Activated CD8-positive, alpha-beta T cell treated with anti-CD3 and anti-CD28 coated beads, Interleukin-2, amount 10 ng/mL, durations not matched to agents 7 days and 5 days (primary cell): ENCODE data around the gene SLC4A4. TPM values are rescaled to one million over a fixed set of nuclear protein-coding genes. Genes with fewer than 3 reads are reported as not detected.

Source experiments
- ATAC-seq: fragments of 150-1000 bp; cut with Tn5 transposase; one replicate; pipeline ENCODE4 v1.10.0; 2021; ENCODE audit warnings: moderate library complexity
- CTCF ChIA-PET: fragments of 350-600 bp; sonication (Branson Sonifier 250); formaldehyde crosslinking; loops from one replicate; lab custom pipeline; 2021; ENCODE audit warnings: antibody characterized with exemption; lab: Charles Lee
- POLR2A ChIA-PET: fragments of 350-600 bp; sonication (Branson Sonifier 250); formaldehyde crosslinking; loops from one replicate; lab custom pipeline; 2021; ENCODE audit warnings: antibody characterized with exemption; lab: Charles Lee
- DNase-seq: peaks from one replicate; pipeline ENCODE4 v3.0.0-alpha.2; 2020
- H3K27ac Mint-ChIP-seq: one replicate; pipeline ENCODE4 v1.8.0; 2021; ENCODE audit warnings: mild to moderate bottlenecking, mixed read lengths
- H3K27me3 Mint-ChIP-seq: one replicate; pipeline ENCODE4 v1.8.0; 2021; ENCODE audit warnings: low read depth, mixed read lengths
- H3K36me3 Mint-ChIP-seq: one replicate; pipeline ENCODE4 v1.8.0; 2021; ENCODE audit warnings: low read depth, mixed read lengths
- H3K4me1 Mint-ChIP-seq: one replicate; pipeline ENCODE4 v1.8.0; 2021; ENCODE audit warnings: low read depth, mixed read lengths
- H3K4me3 Mint-ChIP-seq: one replicate; pipeline ENCODE4 v1.8.0; 2021; ENCODE audit warnings: mild to moderate bottlenecking, mixed read lengths
- H3K9me3 Mint-ChIP-seq: one replicate; pipeline ENCODE4 v1.8.0; 2022; ENCODE audit warnings: mixed read lengths; ENCODE audit not compliant: insufficient read depth
- total RNA-seq, 2 experiments: library from RNA; stranded (reverse); gene quantifications; one replicate each; pipeline ENCODE4 v1.2.3, GENCODE V29; 2021

SLC4A4 gene
- total RNA-seq, 2 experiments from 2014 or later = 4.6 to 5.3 TPM

DNA sequence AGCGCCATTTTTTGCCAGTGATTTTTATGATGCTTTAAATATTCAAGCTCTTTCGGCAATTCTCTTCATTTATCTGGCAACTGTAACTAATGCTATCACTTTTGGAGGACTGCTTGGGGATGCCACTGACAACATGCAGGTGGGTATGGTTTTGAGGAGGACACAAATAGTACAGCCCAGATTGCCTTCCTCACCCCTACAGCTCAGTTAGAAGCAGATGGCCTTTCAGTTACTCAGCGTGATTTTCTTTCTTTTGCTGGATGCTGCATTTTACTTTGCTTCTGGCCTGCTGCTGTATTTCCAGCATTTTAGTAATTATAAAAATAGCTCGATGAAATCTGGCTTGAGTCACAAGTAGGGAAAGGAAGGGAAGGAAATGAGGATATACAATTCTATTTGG lies 114.7 kb downstream of the SLC4A4 start:
- H3K27me3 Mint-ChIP-seq = peaks cover 4% of the 10 kb centered on the region
- H3K4me1 Mint-ChIP-seq = no peaks in the 10 kb centered on the region
- DNase-seq = no peak
- CTCF ChIA-PET = no interaction called here
- H3K27ac Mint-ChIP-seq = no peak overlapping the region
- POLR2A ChIA-PET = no interaction called here
- H3K36me3 Mint-ChIP-seq = no peaks in the 10 kb centered on the region
- no peak for ATAC-seq
- H3K9me3 Mint-ChIP-seq = no peaks in the 10 kb centered on the region
- H3K4me3 Mint-ChIP-seq = no peak overlapping the region

DNA sequence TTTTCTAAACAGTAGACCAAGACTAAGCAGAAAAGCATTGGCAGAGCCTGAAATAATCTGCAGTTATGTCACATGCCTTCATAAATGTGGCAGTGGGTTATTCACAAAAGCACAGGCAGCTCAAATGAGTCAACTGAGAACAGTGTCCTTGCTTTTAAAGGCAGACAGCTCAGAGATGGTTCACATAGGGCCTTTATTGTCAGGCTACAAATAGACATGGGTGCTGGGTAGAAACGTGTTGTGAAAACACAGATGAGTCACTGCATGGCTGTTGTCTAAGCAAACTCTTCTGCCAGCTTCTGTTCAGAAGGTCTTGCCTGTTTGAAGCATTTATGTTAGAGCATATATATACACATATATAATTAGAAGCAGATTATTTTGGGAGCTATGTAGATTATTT lies 118.0 kb downstream of the SLC4A4 start:
- Mint-ChIP-seq H3K27me3 (no peaks in the 10 kb centered on the region), H3K9me3 (no peaks in the 10 kb centered on the region), H3K4me3 (no peak overlapping the region), H3K36me3 (no peaks in the 10 kb centered on the region), H3K27ac (no peak overlapping the region), H3K4me1 (no peaks in the 10 kb centered on the region)
- POLR2A ChIA-PET = no interaction called here
- ATAC-seq = no peak
- CTCF ChIA-PET = no interaction called here
- DNase-seq = no peak

DNA sequence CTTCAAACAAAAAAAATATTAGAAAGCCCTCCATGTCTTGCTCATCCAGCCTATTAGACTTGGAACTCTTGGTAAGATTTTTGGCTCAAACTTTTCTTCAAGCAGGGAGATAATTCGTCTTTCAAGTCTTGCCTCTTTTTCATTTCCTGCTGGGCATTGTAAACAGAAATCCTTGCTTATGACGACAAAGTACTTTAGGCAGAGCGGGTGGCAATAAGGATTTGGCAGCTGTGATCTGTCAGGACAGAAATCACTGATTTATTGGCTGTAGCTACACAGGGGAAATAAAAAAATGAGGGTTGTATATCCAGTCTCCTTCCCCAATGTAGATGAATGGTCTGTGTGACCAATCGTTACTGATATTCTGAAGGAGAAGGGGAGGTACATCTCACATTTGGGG lies 121.6 kb downstream of the SLC4A4 start:
- H3K27ac Mint-ChIP-seq = no peak overlapping the region
- ATAC-seq (no peak), DNase-seq (no peak)
- no peaks in the 10 kb centered on the region for H3K4me1 Mint-ChIP-seq
- no peak overlapping the region for H3K4me3 Mint-ChIP-seq
- CTCF ChIA-PET = no interaction called here
- H3K9me3 Mint-ChIP-seq = no peaks in the 10 kb centered on the region
- no peaks in the 10 kb centered on the region for H3K36me3 Mint-ChIP-seq
- H3K27me3 Mint-ChIP-seq = no peaks in the 10 kb centered on the region
- POLR2A ChIA-PET = no interaction called here

DNA sequence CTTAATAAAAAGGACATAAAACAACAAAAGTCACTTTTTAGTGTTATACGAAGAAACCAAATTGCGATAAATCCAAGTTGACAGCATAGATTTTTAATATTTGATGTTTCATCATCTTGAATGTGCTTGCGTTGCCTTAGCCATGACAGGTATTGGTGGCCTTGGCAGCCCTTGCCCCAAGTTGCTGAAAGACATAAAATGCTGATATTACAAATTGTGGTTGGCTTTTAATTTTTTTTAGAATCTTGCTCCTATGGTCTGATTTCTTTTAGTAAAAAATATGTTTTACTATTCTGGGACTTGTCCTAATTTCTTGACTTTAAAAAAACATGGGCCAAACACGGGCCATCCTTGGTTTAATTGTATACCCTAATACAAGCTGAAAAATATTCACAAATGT lies 122.6 kb downstream of the SLC4A4 start:
- CTCF ChIA-PET = no interaction called here
- no peak for ATAC-seq
- Mint-ChIP-seq H3K4me3 (no peak overlapping the region), H3K4me1 (no peaks in the 10 kb centered on the region), H3K9me3 (no peaks in the 10 kb centered on the region), H3K27ac (no peak overlapping the region), H3K36me3 (no peaks in the 10 kb centered on the region), H3K27me3 (no peaks in the 10 kb centered on the region)
- POLR2A ChIA-PET = no interaction called here
- no peak for DNase-seq

DNA sequence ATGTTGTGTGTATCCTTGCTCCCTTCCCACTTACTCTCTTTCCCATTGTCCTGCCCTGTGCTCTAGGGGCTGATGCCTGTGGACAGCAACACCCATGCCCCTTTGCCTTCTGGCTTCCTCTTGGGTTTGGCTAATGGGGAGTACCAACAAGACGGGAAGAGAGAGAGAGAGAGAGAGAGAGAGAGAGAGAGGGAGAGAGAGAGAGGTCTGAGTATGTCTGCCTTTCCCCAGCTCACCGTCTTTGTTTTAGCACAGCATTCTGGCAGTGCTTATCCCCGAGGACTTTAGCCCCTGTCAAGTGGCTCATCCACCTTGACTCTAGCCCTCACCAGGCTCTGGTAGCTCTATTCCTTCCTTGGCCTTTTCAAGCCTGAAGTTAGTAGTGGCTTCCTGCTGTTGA lies 128.0 kb downstream of the SLC4A4 start:
- Mint-ChIP-seq H3K4me1 (no peaks in the 10 kb centered on the region), H3K27me3 (no peaks in the 10 kb centered on the region), H3K9me3 (no peaks in the 10 kb centered on the region), H3K36me3 (no peaks in the 10 kb centered on the region), H3K27ac (no peak overlapping the region), H3K4me3 (no peak overlapping the region)
- ChIA-PET POLR2A (no interaction called here), CTCF (no interaction called here)
- ATAC-seq = no peak
- DNase-seq = no peak

DNA sequence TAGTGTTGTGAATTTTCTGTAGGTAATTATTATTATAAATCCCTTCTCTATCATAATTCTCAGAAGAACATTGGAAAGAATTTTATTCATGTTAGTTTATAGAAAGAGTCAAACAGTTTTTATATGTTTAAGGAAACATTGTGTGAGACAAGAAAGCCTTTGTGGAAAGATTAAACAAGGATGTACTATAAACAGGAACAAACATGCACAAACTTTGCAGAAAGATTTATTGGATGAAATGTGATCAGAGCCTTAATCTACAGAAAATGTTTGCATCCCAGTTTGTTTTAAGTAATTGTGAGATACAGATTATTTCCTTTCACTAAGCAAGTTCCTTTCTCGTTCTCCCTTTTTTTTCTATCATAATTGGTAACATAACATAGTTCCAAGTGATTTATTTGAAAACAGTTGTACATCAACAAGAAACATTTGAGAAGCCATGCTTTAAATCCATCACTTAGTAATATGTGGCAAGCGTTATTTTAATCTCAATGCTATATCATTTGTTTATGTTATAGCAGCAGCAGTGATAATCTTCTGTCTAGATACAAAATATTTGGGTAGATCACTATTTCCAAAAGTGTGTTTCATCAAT lies 129.4 kb downstream of the SLC4A4 start:
- H3K4me3 Mint-ChIP-seq = no peak overlapping the region
- H3K36me3 Mint-ChIP-seq = no peaks in the 10 kb centered on the region
- H3K4me1 Mint-ChIP-seq = no peaks in the 10 kb centered on the region
- no peak for DNase-seq
- H3K9me3 Mint-ChIP-seq = no peaks in the 10 kb centered on the region
- H3K27ac Mint-ChIP-seq = no peak overlapping the region
- ChIA-PET POLR2A (no interaction called here), CTCF (no interaction called here)
- no peak for ATAC-seq
- no peaks in the 10 kb centered on the region for H3K27me3 Mint-ChIP-seq

DNA sequence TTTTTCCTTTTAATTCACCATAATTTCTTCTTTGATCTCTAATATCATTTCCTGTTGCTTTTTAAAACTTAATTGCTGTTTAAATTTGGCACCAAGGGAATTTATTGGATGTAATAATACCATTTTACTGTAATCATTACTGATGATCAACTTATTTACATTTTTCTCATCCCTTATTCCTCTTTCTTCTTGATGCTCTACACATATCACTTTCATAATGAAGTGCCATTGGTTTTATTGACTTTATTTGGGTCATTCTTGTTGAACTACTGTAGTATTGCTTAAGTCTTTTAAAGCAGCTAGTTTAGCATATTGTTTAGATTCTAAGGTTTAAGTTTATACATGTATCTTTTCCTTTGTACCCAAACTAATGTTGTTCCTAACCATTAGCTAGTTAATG lies 130.7 kb downstream of the SLC4A4 start:
- ChIA-PET POLR2A (no interaction called here), CTCF (no interaction called here)
- Mint-ChIP-seq H3K4me3 (no peak overlapping the region), H3K27me3 (no peaks in the 10 kb centered on the region), H3K36me3 (no peaks in the 10 kb centered on the region), H3K27ac (no peak overlapping the region), H3K4me1 (no peaks in the 10 kb centered on the region), H3K9me3 (no peaks in the 10 kb centered on the region)
- no peak for DNase-seq
- ATAC-seq = no peak

DNA sequence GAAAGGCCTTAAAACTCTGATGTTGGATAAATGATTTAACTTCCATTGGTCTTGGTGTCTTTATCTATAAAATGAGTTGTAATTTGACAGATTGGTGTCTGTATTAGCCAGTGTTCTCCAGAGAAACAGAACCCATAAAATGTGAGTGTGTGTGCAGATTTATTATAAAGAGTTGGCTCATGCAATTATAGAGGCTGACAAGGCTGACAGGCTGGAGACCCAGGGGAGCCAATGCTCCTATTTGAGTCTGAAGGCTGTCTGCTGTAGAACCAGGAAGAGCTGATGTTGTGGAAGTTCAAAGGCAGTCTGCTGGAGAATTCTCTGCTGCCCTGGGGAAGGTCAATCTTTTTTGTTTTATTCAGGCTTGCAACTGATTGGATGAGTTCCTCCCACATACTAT lies 131.7 kb downstream of the SLC4A4 start:
- DNase-seq = no peak
- ChIA-PET CTCF (no interaction called here), POLR2A (no interaction called here)
- Mint-ChIP-seq H3K4me3 (no peak overlapping the region), H3K4me1 (no peaks in the 10 kb centered on the region), H3K9me3 (no peaks in the 10 kb centered on the region), H3K36me3 (no peaks in the 10 kb centered on the region), H3K27ac (no peak overlapping the region), H3K27me3 (no peaks in the 10 kb centered on the region)
- ATAC-seq = no peak

DNA sequence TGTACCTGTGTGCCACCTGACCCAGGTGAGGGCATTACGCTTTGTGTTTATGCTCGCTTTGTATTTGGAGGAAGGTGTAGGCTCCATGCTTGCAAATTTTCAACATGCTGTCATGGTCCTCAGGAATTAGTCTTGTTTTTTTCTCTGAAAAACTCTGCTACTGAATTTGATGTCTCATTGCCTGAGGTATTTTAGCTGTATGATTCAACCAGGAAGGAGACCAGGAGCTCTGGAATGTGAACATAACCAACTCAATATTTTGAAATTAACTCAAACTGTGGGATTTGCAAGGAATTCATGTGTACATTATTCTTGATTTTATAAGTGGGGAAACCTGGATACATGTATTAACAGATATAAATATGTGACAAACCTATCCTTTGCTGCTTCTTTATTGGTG lies 134.1 kb downstream of the SLC4A4 start:
- no peak overlapping the region for H3K4me3 Mint-ChIP-seq
- CTCF ChIA-PET = no interaction called here

DNA sequence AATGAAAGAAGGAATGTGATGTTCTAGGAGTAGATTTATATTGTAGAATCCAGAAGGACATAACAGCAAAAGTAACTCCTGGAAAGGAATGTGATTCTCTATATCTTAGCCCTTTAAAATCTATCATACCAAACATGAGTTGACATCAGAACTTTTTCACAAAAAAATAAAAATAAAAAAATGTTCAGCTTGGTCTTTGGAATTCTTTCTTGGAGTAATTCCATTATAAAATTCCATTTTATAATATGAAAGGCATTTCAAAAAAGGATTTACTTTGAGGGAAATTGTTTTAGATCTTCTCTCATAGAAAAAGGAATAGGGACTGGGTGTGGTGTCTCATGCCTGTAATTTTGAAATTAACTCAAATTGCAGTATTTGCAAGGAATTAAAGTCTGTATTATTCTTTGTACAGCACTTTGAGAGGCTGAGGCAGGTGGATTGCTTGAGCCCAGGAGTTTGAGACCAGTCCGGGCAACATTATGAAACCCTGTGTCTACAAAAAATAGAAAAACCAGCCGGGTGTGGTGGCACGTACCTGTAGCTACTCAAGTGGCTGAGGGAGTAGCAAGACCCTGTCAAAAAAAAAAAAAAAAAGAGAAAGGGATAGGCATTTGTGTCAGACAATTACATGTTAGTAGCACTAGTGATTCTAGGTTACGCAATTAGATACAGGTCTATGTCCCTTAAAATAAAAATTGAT lies 134.9 kb downstream of the SLC4A4 start:
- no peaks in the 10 kb centered on the region for H3K9me3 Mint-ChIP-seq
- no peak overlapping the region for H3K4me3 Mint-ChIP-seq
- no peaks in the 10 kb centered on the region for H3K36me3 Mint-ChIP-seq
- DNase-seq (no peak), ATAC-seq (no peak)
- ChIA-PET POLR2A (no interaction called here), CTCF (no interaction called here)
- no peaks in the 10 kb centered on the region for H3K27me3 Mint-ChIP-seq
- no peaks in the 10 kb centered on the region for H3K4me1 Mint-ChIP-seq
- H3K27ac Mint-ChIP-seq = no peak overlapping the region

More for the DNA sequence above, 134.1 kb downstream of the SLC4A4 start:
- no peak overlapping the region for H3K27ac Mint-ChIP-seq
- no peaks in the 10 kb centered on the region for H3K27me3 Mint-ChIP-seq
- no peak for ATAC-seq
- no peaks in the 10 kb centered on the region for H3K36me3 Mint-ChIP-seq
- no peak for DNase-seq
- POLR2A ChIA-PET = no interaction called here
- no peaks in the 10 kb centered on the region for H3K9me3 Mint-ChIP-seq
- H3K4me1 Mint-ChIP-seq = no peaks in the 10 kb centered on the region

DNA sequence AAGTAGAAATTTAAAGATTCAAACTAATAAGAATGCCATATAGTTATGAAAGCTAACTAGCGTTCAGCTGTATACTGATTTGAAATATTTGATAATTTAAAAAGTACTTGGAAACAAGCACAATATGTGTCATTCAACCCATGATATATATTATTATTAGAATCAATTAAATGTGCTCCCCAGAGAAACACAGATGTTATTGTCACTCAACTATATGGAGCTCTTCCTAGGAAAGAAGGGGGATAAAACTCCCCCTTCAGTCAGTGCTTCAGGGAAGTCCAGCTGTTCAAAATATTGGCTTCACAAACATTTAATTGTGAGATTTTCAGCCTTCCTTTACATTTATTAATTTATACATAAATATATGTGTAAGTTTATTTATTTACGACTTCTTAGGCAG lies 135.9 kb downstream of the SLC4A4 start:
- Mint-ChIP-seq H3K4me3 (no peak overlapping the region), H3K4me1 (no peaks in the 10 kb centered on the region)
- POLR2A ChIA-PET = no interaction called here

DNA sequence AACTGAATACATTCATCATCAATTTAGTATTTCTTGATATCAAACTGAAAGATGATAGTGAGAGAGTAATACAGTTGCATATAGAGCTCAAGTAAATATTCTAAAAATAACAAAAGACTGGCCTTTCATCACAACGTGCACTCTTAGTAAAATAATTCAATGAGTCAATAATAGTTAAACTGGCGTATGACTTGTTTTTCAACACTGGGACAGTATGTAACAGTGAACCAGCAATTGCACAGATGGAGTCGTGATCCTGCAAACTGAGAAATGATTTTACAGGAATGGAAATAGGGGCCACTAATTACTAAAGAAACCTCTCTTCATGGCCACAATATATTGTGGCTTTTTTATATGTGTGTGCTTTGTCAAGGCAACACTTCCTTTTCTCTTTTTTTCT lies 137.4 kb downstream of the SLC4A4 start:
- Mint-ChIP-seq H3K9me3 (no peaks in the 10 kb centered on the region), H3K36me3 (no peaks in the 10 kb centered on the region), H3K4me3 (no peak overlapping the region), H3K27me3 (no peaks in the 10 kb centered on the region), H3K27ac (no peak overlapping the region), H3K4me1 (no peaks in the 10 kb centered on the region)
- no peak for DNase-seq
- no peak for ATAC-seq
- POLR2A ChIA-PET = no interaction called here
- CTCF ChIA-PET = no interaction called here

More for the DNA sequence above, 135.9 kb downstream of the SLC4A4 start:
- Mint-ChIP-seq H3K36me3 (no peaks in the 10 kb centered on the region), H3K27me3 (no peaks in the 10 kb centered on the region), H3K27ac (no peak overlapping the region), H3K9me3 (no peaks in the 10 kb centered on the region)
- ATAC-seq (no peak), DNase-seq (no peak)
- CTCF ChIA-PET = no interaction called here
